HG02840 (cell line): ENCODE measurements around the gene TTC27.
"Not testable (repeated sequence)": the region's sequence is repeated elsewhere in the genome, so short reads cannot be mapped to it uniquely, and the experiment has no call there.

ENCODE experiments used
- ATAC-seq: cut with Tn5 transposase; IDR thresholded peaks from one replicate; pipeline ENCODE4 v1.9.1; 2021; ENCODE audit warnings: mild to moderate bottlenecking, moderate library complexity, moderate number of reproducible peaks; ENCODE audit not compliant: unreplicated experiment, low FRiP score

Gene TTC27

GRCh38 chr2:32627814-32628579 lies at the start of gene TTC27:
Gene TTC27, plus strand, starts transcription at chr2:32628050. Its CDS starts 243 bp downstream, at chr2:32628293.
- ATAC-seq: peak; percentile 99

GRCh38 chr2:32591669-32592463 lies 36.0 kb upstream of the TTC27 start:
- ATAC-seq: peak; percentile 64

GRCh38 chr2:32594573-32594972 lies 33.3 kb upstream of the TTC27 start:
- no peak for ATAC-seq

- ATAC-seq: no peak
These were observed 16.5 kb upstream of the TTC27 start for GRCh38 chr2:32611366-32611765.

- ATAC-seq: no peak
These were observed 16.1 kb upstream of the TTC27 start for GRCh38 chr2:32611771-32612170.

- no peak for ATAC-seq
These were observed 13.8 kb upstream of the TTC27 start for GRCh38 chr2:32614084-32614483.

- ATAC-seq: no peak
These were observed 10.2 kb upstream of the TTC27 start for GRCh38 chr2:32617599-32618189.

GRCh38 chr2:32622570-32623310 lies 5.1 kb upstream of the TTC27 start:
- no peak for ATAC-seq

GRCh38 chr2:32623311-32623706 lies 4.5 kb upstream of the TTC27 start:
- no peak for ATAC-seq

- no peak for ATAC-seq
These were observed 3.0 kb upstream of the TTC27 start for GRCh38 chr2:32624812-32625211.

- no peak for ATAC-seq
These were observed 1.1 kb upstream of the TTC27 start for GRCh38 chr2:32626639-32627221.

- ATAC-seq: peak; percentile 41
These were observed 423 bp upstream of the TTC27 start for GRCh38 chr2:32627441-32627813.

- no peak for ATAC-seq
These were observed 4.2 kb downstream of the TTC27 start for GRCh38 chr2:32632089-32632488.

- no peak for ATAC-seq
These were observed 5.2 kb downstream of the TTC27 start for GRCh38 chr2:32633040-32633439.

GRCh38 chr2:32638548-32638947 lies 10.7 kb downstream of the TTC27 start:
- not testable (repeated sequence) for ATAC-seq

- ATAC-seq: no peak
These were observed 13.3 kb downstream of the TTC27 start for GRCh38 chr2:32641180-32641579.

GRCh38 chr2:32647180-32647651 lies 19.4 kb downstream of the TTC27 start:
- no peak for ATAC-seq

- ATAC-seq: no peak
These were observed 24.8 kb downstream of the TTC27 start for GRCh38 chr2:32652555-32653209.

- ATAC-seq: no peak
These were observed 28.2 kb downstream of the TTC27 start for GRCh38 chr2:32656069-32656468.

GRCh38 chr2:32663864-32664263 lies 36.0 kb downstream of the TTC27 start:
- ATAC-seq: no peak
